Coronary artery (tissue), 2 donors: ENCODE measurements around the gene RALGDS.

ENCODE experiments used
- DNase-seq: peaks from one replicate; pipeline ENCODE4 v3.0.0-alpha.2; 2017; ENCODE audit warnings: low spot score
- H3K27ac ChIP-seq, 2 donors: fragments of 200-600 bp; sonication (generic); one replicate each; pipeline ENCODE4 v1.5.1; 2016 to 2019
- H3K4me3 ChIP-seq: fragments of 200-600 bp; sonication (generic); 2 replicates; pipeline ENCODE4 v1.5.1; 2016; ENCODE audit warnings: mild to moderate bottlenecking, moderate library complexity
- TF ChIP-seq, protein P1 (sequence below): fragments of 200-600 bp; sonication (generic); IDR thresholded peaks from one replicate; pipeline ENCODE4 v1.5.1; 2019; ENCODE audit warnings: antibody characterized with exemption

RALGDS gene

GRCh38 chr9:133051281-133051900 is 69.6 kb downstream of the RALGDS start:
- Histone ChIP-seq H3K4me3 (no peak overlapping the region), H3K27ac (no peak overlapping the region)
- DNase-seq = no peak
- TF ChIP-seq, protein P1, sequence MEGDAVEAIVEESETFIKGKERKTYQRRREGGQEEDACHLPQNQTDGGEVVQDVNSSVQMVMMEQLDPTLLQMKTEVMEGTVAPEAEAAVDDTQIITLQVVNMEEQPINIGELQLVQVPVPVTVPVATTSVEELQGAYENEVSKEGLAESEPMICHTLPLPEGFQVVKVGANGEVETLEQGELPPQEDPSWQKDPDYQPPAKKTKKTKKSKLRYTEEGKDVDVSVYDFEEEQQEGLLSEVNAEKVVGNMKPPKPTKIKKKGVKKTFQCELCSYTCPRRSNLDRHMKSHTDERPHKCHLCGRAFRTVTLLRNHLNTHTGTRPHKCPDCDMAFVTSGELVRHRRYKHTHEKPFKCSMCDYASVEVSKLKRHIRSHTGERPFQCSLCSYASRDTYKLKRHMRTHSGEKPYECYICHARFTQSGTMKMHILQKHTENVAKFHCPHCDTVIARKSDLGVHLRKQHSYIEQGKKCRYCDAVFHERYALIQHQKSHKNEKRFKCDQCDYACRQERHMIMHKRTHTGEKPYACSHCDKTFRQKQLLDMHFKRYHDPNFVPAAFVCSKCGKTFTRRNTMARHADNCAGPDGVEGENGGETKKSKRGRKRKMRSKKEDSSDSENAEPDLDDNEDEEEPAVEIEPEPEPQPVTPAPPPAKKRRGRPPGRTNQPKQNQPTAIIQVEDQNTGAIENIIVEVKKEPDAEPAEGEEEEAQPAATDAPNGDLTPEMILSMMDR = no peak

- Histone ChIP-seq H3K4me3 (no peak overlapping the region), H3K27ac (no peak overlapping the region)
- TF ChIP-seq, protein P1 = no peak
- no peak for DNase-seq
Observed at GRCh38 chr9:133050781-133051180, 70.3 kb downstream of the RALGDS start.

GRCh38 chr9:133050142-133050541 is 70.9 kb downstream of the RALGDS start:
- TF ChIP-seq, protein P1 = no peak
- no peak overlapping the region for H3K27ac ChIP-seq
- H3K4me3 ChIP-seq = no peak overlapping the region
- no peak for DNase-seq

DNA sequence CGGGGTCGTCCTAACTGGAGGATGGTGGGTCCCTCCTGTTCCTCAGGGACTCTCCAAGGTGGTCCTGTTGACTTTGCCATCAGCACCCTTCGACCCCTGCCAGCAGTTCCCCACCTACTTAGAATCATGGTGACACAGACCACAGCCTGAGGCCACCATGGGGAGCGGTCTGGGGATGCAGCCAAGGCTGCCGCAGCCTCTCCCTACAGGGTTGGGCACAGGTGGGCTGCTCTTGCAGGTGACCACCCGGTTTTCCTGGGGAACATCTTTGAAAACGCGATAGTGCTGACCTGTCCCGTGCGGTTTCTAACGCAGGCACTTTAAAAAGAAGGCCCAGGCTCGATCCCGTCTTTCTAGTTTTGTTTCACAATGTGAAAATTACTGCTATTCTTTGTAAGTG is 72.0 kb downstream of the RALGDS start:
- TF ChIP-seq, protein P1 = no peak
- DNase-seq = no peak
- Histone ChIP-seq H3K27ac (no peak overlapping the region), H3K4me3 (no peak overlapping the region)

- no peak overlapping the region for H3K4me3 ChIP-seq
- TF ChIP-seq, protein P1 = no peak
- H3K27ac ChIP-seq = no peak overlapping the region
- no peak for DNase-seq
Observed at GRCh38 chr9:133048595-133048994, 72.4 kb downstream of the RALGDS start.
